OCI-LY3 (cell line): Measurements from ENCODE around the gene PLA2G4F.

Experiments
- H2AFZ ChIP-seq: fragments of 200-600, 300-600 bp; shearing (Covaris generic); 2 replicates; pipeline ENCODE4 v1.6.0; 2014; ENCODE audit warnings: antibody characterized with exemption, low read depth, low read length
- H3K27ac ChIP-seq: fragments of 200-600, 300-600 bp; sonication (generic); 2 replicates; pipeline ENCODE4 v1.5.1; 2014; ENCODE audit warnings: mild to moderate bottlenecking, low read length, moderate library complexity, mixed read lengths
- H3K27me3 ChIP-seq: fragments of 200-600, 300-600 bp; sonication (generic); 2 replicates; pipeline ENCODE4 v1.6.1; 2014; ENCODE audit warnings: low read depth, low read length, mixed read lengths
- H3K36me3 ChIP-seq: fragments of 200-600, 300-600 bp; sonication (generic); replicated peaks from 2 replicates; pipeline ENCODE3; 2014; ENCODE audit warnings: low read depth, low read length, mixed read lengths
- H3K4me1 ChIP-seq: fragments of 300-600, 200-600 bp; sonication (generic); 2 replicates; pipeline ENCODE4 v1.6.1; 2014; ENCODE audit warnings: low read length, mixed read lengths
- H3K4me2 ChIP-seq: fragments of 200-600, 300-600 bp; sonication (generic); 2 replicates; pipeline ENCODE4 v1.6.1; 2014; ENCODE audit warnings: low read length, mixed read lengths
- H3K4me3 ChIP-seq: fragments of 300-600, 200-600 bp; sonication (generic); 2 replicates; pipeline ENCODE4 v1.5.1; 2014; ENCODE audit warnings: antibody characterized with exemption, mild to moderate bottlenecking, low read length, moderate library complexity
- H3K79me2 ChIP-seq: fragments of 300-600, 200-600 bp; shearing (Covaris generic); 2 replicates; pipeline ENCODE4 v1.6.1; 2014; ENCODE audit warnings: mild to moderate bottlenecking, low read length, mixed read lengths
- H3K9ac ChIP-seq: fragments of 300-600, 200-600 bp; shearing (Covaris generic); 2 replicates; pipeline ENCODE4 v1.6.0; 2014; ENCODE audit warnings: mild to moderate bottlenecking, low read length, moderate library complexity
- H3K9me3 ChIP-seq: fragments of 200-600, 300-600 bp; shearing (Covaris generic); 2 replicates; pipeline ENCODE4 v1.6.1; 2014; ENCODE audit warnings: low read length, mixed read lengths; ENCODE audit not compliant: insufficient read depth
- H4K20me1 ChIP-seq: fragments of 200-600, 300-600 bp; sonication (generic); 2 replicates; pipeline ENCODE4 v1.6.1; 2016; ENCODE audit warnings: low read length, mixed read lengths; ENCODE audit not compliant: insufficient read depth
- EZH2phosphoT487 ChIP-seq: fragments of 200-600 bp; shearing (Covaris generic); IDR thresholded peaks from 2 replicates; pipeline ENCODE4 v1.6.1; 2018; ENCODE audit warnings: antibody characterized with exemption, mixed run types, low read depth
- TF ChIP-seq, protein P1 (sequence below): fragments of 200-600, 300-600 bp; sonication (generic); IDR thresholded peaks from 2 replicates; pipeline ENCODE4 v1.5.1; 2014; ENCODE audit warnings: antibody characterized with exemption, low read length, low read depth

PLA2G4F gene

DNA sequence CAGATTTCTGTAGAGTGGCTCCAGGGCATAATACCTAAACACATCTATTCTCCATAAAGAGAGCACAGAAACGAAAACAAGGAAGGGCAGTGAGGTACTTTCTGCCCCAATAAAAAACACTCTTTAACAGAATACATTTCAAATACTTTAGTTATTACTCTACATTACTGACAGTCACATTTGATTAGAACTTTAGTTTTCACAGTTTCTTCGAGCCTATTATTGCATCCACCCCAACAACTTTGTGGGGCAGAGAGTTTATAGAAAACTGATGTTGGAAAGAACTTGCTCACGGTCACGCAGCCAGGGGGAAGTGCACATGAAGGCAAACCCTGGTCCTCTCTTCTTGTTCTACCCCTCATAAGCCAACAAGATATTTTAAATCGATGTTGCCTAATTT lies 42.7 kb upstream of the PLA2G4F start:
- peaks cover 3% of the 10 kb centered on the region for H3K79me2 ChIP-seq
- no peak overlapping the region for H3K4me3 ChIP-seq
- H3K9me3 ChIP-seq, result no peaks in the 10 kb centered on the region
- TF ChIP-seq, protein P1, sequence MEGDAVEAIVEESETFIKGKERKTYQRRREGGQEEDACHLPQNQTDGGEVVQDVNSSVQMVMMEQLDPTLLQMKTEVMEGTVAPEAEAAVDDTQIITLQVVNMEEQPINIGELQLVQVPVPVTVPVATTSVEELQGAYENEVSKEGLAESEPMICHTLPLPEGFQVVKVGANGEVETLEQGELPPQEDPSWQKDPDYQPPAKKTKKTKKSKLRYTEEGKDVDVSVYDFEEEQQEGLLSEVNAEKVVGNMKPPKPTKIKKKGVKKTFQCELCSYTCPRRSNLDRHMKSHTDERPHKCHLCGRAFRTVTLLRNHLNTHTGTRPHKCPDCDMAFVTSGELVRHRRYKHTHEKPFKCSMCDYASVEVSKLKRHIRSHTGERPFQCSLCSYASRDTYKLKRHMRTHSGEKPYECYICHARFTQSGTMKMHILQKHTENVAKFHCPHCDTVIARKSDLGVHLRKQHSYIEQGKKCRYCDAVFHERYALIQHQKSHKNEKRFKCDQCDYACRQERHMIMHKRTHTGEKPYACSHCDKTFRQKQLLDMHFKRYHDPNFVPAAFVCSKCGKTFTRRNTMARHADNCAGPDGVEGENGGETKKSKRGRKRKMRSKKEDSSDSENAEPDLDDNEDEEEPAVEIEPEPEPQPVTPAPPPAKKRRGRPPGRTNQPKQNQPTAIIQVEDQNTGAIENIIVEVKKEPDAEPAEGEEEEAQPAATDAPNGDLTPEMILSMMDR, result no peak
- TF ChIP-seq EZH2phosphoT487, result no peak
- H3K4me2 ChIP-seq, result no peak overlapping the region
- H3K9ac ChIP-seq, result no peak overlapping the region
- no peaks in the 10 kb centered on the region for H3K27me3 ChIP-seq
- no peak overlapping the region for H2AFZ ChIP-seq
- no peaks in the 10 kb centered on the region for H4K20me1 ChIP-seq
- no peaks in the 10 kb centered on the region; the same call in 1 of the 2 replicates for H3K4me1 ChIP-seq
- H3K36me3 ChIP-seq, result peaks cover 22% of the 10 kb centered on the region
- H3K27ac ChIP-seq, result no peak overlapping the region

DNA sequence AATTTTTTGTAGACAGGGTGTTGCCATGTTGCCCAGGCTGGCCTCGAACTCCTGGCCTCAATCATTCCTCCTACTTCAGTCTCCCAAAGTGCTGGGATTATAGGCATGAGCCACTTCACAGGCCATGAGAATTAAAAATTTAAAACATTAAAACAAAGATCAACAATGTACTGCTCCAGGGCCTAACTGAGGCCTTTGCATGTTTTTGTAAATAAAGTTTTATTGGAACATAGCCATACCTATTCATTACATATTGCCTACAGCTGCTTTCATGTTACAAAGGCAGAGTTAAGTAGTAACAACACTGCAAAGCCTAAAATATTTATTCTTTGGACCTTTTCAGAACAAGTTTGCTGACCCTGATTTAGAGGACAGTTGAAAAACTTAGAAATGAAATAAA lies 42.1 kb upstream of the PLA2G4F start:
- H3K79me2 ChIP-seq, result peaks cover 3% of the 10 kb centered on the region
- no peak overlapping the region for H3K27ac ChIP-seq
- H3K4me1 ChIP-seq, result peaks cover 6% of the 10 kb centered on the region
- H2AFZ ChIP-seq, result no peak overlapping the region
- H4K20me1 ChIP-seq, result no peaks in the 10 kb centered on the region
- no peaks in the 10 kb centered on the region for H3K27me3 ChIP-seq
- TF ChIP-seq, protein P1, result no peak
- TF ChIP-seq EZH2phosphoT487, result no peak
- no peak overlapping the region for H3K9ac ChIP-seq
- H3K36me3 ChIP-seq, result peaks cover 26% of the 10 kb centered on the region
- H3K9me3 ChIP-seq, result no peaks in the 10 kb centered on the region
- no peak overlapping the region for H3K4me2 ChIP-seq
- H3K4me3 ChIP-seq, result no peak overlapping the region

DNA sequence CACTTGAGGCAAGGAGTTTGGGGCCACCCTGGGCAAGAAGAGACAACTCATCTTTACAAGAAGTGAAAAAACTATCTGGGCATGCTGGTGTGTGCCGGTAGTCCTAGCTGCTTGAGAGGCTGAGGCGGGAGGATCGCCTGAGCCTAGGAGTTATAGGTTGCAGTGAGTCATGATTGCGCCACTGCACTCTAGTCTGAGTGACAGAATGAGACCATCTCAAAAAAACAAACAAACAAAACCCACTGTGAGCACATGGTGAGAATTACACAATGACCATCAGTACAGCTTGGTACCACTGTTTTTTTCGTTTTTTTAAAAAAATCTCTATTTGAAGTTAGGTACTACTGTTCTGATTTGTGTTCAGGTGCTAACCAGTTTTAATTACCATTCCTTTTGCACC lies 38.1 kb upstream of the PLA2G4F start:
- peaks cover 3% of the 10 kb centered on the region for H3K79me2 ChIP-seq

DNA sequence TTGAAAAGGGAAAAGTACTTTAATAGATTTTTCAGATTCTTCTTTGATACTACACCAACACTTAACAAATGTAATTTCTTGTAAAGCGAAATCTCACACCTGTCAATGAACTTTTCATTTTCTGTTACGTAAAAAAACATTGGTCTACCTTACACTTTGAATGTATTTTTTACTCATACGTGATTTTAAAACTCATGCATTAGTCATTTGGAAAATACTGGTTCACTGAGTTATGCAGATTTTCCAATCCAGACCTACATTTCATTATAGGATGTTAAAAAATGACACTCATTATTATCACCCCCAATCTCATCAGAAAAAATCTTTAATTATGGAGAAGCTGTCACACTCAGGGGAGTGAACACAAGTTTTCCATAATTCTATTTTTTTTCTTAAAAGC lies 36.9 kb upstream of the PLA2G4F start:
- Histone ChIP-seq H4K20me1 (no peaks in the 10 kb centered on the region), H3K36me3 (peaks cover 31% of the 10 kb centered on the region), H2AFZ (no peak overlapping the region), H3K79me2 (peaks cover 3% of the 10 kb centered on the region), H3K9ac (no peak overlapping the region), H3K9me3 (no peaks in the 10 kb centered on the region), H3K27me3 (no peaks in the 10 kb centered on the region), H3K27ac (peak overlapping the region; percentile 86), H3K4me1 (peaks cover 49% of the 10 kb centered on the region), H3K4me2 (peak overlapping the region; percentile 79), H3K4me3 (no peak overlapping the region)
- TF ChIP-seq EZH2phosphoT487, result no peak
- TF ChIP-seq, protein P1, result no peak

More for the DNA sequence above, 38.1 kb upstream of the PLA2G4F start:
- TF ChIP-seq EZH2phosphoT487, result no peak
- TF ChIP-seq, protein P1, result no peak
- no peak overlapping the region for H3K4me3 ChIP-seq
- no peak overlapping the region for H3K27ac ChIP-seq
- no peaks in the 10 kb centered on the region for H3K27me3 ChIP-seq
- H3K9me3 ChIP-seq, result no peaks in the 10 kb centered on the region
- H4K20me1 ChIP-seq, result no peaks in the 10 kb centered on the region
- no peak overlapping the region for H3K9ac ChIP-seq
- H3K4me1 ChIP-seq, result peaks cover 44% of the 10 kb centered on the region
- H3K4me2 ChIP-seq, result no peak overlapping the region
- H2AFZ ChIP-seq, result no peak overlapping the region
- H3K36me3 ChIP-seq, result peaks cover 27% of the 10 kb centered on the region
